RPMI8226 (cell line): ENCODE results near the gene KCNJ6.

Experiments used
- DNase-seq: peaks from one replicate; pipeline ENCODE4 v3.0.0-alpha.2; 2015

Gene KCNJ6

GRCh38 chr21:37631319-37632117 lies 284.7 kb downstream of the KCNJ6 start:
- no peak for DNase-seq

DNA sequence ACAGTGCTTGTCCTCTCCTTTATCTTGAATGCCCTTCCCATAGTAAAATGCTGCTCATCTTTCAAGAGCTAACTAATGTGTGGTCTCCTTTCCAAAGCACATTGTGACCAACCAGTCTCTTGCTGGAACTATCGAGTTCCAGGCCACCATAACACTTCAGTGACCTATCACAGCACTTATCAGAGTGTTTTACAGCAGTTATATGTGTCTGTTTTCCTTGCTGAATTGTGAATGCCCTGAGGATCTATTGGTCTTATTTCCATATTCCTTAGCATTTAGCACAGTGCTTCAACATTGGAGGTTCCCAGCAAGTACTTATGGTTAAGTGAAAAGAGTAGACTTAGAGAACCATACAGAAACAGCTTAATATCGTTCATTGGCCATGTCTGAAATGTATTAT lies 285.4 kb downstream of the KCNJ6 start:
- DNase-seq, result no peak

DNA sequence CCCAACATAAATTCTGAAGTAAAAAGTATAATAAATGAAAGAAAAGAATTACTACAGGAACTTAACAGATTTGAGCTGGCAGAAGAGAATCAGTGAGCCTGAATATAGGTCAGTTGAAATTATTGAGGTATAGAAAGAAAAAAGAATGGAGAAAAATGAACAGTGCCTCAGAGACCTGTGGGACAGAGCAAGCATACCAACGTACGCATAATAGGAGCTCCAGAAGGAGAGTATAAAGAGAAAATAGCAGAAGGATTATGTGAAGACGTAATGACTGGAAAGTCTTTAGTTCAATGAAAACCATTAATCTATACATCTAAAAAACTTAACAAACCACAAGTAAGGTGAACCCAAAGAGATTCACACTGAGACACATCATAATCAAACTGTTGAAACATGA lies 287.9 kb downstream of the KCNJ6 start:
- DNase-seq, result no peak

DNA sequence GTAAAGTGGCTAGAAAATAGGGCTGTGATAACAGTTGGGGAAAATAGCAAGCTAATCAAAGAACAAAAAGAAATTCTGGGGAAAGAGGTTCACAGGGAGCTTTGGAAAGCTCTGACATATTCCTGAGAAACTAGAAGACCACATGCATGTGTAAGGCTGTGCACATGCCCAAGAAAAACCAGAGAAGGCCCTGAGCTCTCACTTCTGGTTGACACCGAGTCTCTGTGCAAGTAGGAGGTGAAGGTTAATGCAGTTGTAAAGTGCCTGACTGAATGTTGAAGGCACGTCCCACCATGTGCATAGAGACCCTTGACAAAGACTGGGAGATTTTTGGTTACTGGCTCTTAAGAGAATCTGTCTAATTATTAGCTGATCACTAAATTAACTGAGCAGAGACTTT lies 288.7 kb downstream of the KCNJ6 start:
- no peak for DNase-seq

GRCh38 chr21:37627074-37627473 lies 289.2 kb downstream of the KCNJ6 start:
- no peak for DNase-seq

DNA sequence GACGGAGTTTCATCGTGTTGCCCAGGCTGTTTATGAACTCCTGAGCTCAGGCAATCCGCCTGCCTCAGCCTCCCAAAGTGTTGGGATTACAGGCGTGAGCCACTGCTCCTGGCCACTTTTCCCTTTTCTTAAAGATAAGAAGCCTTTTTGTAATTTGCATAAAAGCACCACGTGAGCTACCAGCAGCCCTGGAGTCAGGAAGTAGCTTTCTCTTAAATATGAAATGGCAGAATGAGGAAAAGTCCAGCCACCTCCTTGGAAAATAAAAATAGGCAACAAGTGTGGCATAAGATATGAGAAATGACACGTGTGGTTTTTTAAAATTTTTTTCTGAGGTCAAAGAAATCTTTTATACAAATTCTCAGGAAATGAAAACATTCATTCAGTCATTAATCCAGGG lies 289.9 kb downstream of the KCNJ6 start:
- DNase-seq, result no peak

- no peak for DNase-seq
Observed at GRCh38 chr21:37623689-37624088, 292.6 kb downstream of the KCNJ6 start.

- DNase-seq, result no peak
Observed at GRCh38 chr21:37623183-37623582, 293.1 kb downstream of the KCNJ6 start.

DNA sequence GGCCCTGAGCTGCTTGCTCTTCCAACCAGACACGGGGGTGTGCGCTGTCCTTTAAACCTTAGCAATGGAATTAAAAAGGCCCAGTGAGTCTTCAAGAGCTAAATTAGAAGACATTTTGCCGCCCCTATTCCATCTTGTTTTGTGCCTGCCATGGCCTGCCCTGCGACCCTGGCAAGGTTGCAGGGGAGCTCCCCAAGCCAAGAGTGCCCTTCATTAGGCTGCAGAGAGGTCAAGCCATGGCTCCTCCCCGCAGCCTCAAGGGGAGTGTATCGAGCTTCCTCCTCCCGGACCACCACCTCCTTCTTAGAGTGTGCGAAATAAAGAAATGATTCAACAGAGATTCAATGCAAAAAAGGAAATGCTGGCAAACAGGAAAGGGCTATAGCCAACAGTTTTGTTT lies 293.5 kb downstream of the KCNJ6 start:
- no peak for DNase-seq

DNA sequence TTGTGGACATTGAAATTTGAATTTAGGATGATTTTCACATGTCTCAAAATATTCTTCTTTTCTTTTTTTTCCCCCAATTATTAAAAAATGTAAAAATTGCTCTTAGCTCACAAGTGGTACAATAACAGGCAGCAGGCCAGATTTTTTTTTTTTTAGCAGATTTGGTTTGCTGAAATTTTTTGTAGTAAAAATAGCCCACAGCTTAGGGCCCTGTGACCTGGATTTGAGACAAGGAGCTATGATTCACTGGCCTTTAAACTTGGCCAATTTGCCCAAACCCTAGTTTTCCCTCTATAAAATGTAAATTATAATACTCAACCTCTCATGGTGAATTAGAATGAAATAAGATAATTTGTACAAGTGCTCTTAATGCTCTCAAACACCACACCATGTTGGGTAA lies 295.9 kb downstream of the KCNJ6 start:
- no peak for DNase-seq

DNA sequence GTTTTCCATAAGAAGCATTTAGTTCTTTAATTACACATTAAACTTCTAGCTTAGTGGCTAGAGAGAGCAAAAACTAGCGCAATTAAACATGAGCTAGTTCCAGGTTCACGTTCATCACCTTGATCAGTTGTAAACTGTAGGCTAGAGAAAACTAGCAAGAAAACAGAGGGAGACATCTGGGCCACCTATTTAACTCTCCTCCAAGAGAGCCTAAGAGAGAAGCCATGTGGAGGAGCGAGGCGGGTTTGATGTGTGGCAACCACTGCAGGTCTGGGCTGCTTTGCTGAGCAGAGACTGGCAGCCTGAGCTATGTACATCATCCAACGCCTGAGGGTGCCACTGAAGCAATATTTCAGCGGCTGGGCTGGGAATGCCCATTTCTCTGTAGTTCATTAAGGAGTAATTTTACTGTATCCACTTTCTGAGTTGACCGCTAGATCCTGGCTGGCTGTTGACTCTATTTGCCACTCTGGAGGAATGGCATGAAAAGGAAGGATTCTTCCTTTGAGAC lies 296.7 kb downstream of the KCNJ6 start:
- DNase-seq, result no peak

DNA sequence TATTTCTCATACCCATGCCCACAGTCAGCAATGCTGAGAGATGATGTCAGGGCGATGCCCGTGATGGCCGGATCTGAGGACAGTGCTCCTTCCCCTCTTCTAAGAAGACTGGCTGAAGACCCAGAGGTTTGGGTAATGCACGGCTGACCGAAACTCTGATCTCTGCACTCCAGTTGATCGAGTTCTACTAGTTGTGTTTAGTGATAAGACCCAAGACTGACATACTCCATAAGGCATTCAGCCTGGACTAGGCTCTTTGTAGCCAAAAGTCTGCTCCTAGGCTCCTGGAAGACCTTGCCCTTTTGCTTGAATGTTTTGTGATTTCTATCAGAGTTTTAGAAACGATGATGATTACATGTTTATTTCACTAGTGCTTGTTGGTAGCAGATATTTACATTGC lies 298.2 kb downstream of the KCNJ6 start:
- no peak for DNase-seq

- DNase-seq, result no peak
Observed at GRCh38 chr21:37615962-37616361, 300.3 kb downstream of the KCNJ6 start.

DNA sequence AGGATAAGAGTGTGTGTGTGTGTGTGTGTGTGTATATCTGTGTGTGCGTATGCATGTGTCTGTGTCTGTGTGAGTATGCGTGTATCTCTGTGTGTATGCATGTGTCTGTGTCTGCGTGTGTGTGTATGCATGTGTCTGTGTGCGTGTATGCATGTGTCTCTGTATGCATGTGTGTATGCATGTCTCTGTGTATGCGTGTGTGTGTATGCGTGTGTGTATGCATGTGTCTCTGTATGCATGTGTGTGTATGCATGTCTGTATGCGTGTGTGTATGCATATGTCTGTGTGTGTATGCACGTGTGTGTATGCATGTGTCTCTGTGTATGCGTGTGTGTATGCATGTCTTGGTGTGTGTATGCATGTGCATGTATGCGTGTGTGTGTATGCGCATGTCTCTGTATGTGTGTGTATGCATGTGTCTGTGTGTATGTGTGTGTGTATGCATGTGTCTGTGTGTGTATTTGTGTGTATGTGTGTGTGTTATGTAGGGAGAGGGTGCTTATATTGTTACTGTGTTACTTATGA lies 301.8 kb downstream of the KCNJ6 start:
- no peak for DNase-seq

DNA sequence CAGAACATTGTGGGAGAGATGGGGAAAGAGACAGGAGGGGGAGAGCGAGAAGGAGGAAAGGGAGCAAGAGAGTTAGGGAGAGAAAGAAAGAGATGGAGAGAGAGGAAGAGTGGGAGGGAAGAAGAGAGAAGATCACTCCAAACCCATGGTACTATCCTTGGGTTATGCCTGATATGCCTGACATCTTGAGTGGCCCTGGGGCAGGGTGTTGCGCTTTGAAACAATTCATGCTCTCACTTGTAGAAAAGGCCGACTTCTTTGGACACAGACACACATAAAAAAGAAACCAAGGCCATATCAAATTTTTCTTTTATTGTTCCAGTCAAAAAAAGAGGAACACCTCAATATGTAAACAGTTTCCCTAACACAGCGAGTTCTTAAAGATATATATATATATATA lies 309.2 kb downstream of the KCNJ6 start:
- DNase-seq, result no peak

GRCh38 chr21:37606549-37606948 lies 309.7 kb downstream of the KCNJ6 start:
- DNase-seq, result no peak

DNA sequence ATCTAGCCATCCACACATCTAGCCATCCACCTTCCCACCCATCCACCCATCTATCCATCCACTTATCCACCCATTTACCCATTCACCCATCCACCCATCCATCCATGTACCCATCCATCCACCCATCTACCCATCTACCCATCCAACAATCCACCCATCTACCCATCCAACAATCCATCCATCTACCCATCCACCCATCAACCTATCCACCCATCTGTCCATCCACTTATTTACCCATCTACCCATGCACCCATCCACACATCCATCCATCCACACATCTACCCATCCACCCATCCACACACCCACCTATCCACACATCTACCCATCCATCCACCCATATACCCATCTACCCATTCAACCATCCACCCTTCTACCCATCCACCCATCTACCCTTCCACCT lies 311.3 kb downstream of the KCNJ6 start:
- DNase-seq, result no peak

DNA sequence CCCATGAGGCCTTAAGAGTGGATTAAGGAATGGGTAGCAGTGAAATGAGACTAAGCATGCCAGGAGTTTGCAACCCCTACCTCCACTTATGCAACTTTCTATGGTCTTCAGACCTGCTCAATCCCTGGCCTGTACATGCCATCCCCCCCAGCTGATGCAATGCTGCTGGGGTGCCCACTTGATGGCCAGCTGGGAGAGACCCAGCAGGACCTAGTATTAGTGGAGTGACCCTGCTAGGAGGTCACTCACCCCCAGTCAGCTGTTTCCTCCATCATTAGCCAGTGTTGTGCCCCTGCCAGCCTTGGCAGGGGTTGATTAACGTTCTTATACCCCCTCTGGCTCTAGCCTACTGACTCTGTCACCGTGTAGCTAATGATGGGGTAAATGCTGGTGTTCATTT lies 313.1 kb downstream of the KCNJ6 start:
- no peak for DNase-seq

DNA sequence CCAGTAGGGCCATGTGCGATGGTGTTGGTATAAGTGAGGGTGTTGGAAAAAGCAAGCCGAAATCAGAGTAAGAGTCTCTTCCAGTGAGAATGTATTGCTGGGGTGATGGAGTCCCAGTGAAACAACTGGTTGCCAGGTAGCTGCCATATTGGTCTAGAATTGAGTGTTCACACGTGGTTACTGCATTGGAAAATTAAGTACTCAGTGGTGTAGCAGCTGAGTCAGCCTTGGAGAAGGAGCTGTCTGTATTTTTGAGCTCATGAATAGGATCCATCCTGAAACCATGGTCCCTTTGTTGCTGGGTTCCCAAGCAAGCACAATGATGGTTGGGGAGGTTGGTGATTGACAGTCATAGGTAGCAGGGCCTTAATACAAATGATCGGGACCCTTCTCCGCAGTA lies 314.3 kb downstream of the KCNJ6 start:
- no peak for DNase-seq

DNA sequence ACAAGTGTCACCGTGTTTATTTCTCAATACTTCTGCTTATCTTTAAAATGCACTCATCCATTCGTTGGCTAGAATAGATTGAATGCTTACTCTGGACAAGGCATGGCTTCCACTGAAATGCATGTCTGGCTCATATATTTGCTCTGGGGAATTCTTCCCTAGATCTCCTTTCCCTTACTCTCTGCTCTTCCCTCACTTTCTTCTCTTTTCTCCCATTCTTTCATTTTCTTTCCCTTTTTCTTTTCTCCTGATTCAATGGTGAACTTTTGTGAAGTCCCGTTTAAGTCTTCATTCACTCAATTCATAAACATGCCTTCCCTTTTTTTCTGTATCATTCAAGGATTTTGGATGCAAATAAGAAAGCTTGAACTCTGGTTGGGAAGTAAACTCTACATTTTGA lies 315.2 kb downstream of the KCNJ6 start:
- DNase-seq, result no peak

DNA sequence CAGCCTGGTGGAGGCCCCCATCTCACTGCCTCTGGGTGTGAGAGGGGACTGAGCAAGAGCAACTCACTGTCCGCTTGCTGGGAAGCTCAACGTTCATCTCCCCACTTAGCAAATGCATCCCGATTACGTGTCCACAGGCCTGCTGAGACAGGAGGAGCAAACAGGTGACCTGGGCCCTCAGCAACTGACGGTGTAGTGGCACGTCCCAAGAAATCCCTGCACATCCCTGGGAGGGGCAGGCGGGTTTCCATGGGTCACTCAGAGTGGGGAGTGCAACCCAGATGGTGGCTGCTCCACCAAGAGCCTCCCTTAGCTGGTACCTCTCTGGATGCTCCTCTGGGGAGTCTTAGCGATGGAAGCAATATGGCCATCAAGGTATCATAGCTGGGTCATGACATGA lies 320.3 kb downstream of the KCNJ6 start:
- DNase-seq, result no peak

DNA sequence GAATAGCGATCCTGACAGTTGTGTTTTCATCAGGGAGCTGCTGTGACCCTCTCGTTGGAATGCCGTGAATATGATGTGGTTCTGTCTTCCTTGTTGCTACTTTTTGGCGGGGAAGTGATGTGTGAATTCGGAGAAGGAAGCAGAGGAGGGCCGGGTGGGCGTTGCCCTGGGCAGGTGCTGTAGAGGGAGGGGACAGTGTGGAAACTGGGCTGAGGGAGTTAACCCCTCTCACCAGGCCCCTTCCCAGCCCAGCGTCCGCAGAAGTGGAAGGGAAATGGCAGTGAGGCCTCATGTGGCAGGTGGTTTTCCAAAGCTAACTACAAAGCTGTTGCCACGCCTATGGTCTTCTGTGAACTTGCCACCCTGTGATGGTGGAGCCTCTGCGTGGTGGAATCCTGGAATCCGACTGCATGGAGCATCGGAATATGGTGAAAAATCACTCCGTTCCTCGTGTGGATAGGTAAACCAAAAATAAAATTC lies 321.7 kb downstream of the KCNJ6 start:
- no peak for DNase-seq

DNA sequence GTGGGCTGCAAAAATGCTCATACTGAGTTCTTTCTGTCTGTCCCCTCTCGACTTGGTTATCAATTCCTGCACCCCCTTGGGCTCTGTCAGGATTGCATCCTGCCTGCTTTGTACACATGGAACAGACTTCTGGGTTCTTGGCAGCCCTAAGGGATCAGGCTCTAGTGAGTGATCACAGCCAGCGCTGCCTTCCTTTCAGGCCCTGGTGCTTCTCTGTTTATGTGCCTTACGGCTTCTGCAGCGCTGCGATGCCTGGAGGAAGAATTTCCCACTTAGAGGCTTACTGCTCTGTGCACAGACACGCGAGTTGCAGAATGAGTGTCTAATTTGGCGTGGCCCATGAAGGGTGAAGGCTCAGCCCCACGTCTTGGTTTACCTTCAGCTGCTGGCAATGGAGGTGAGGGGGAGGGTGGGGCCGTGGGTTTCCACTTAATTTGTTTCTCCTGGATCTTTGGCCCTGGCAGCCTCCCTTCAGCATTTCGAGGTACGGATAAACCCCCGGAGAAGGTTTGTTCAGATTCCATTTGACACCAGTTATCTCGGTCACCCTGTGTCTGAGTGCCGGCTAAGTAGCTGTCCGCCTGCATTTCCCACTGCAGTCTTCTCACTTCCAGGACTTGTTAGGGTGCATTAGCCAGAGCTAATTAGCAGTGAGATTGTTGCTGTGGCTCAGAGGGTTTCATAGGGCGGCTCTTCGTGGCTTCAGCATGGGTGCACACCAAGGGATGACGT lies 322.4 kb downstream of the KCNJ6 start:
- DNase-seq, result no peak

DNA sequence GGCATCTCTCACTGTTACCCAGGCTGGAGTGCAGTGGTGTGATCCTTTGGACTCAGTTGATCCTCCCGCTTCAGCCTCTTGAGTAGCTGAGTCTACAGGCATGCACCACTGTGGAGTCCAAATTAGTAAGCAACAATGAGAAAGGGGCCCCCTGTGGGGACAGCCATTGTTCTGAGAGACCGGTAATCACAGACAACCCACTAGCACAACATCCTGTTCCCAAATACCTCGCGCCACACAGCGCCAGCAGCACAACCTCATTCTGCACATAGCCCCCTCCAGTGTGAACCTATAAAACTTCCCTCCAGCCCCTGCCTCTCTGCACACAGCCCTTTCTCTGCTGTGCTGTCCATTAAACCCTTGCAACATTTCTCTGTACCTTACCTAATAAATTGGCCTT lies 323.2 kb downstream of the KCNJ6 start:
- DNase-seq, result no peak
